Esophagus squamous epithelium (tissue), 5 donors: ENCODE results near the gene TRPC6. TPM values are rescaled to one million over a fixed set of nuclear protein-coding genes. Genes with fewer than 3 reads are reported as not detected.

Experiments used
- DNase-seq: peaks from one replicate; lab custom pipeline; 2025; lab: John Stamatoyannopoulos, UW
- H3K27ac ChIP-seq, 4 donors: fragments of 200-600 bp; sonication (generic); one replicate each; pipeline ENCODE4 v1.5.1; 2016 to 2019; ENCODE audit warnings: mild to moderate bottlenecking in 1 of 4
- H3K27me3 ChIP-seq, 4 donors: fragments of 200-600 bp; sonication (generic); 1 replicate in 3 of 4; 2 replicates in 1 of 4; pipeline versions ENCODE4 v1.5.1 to v1.6.0; 2017 to 2021; ENCODE audit warnings: antibody characterized with exemption in 1 of 4
- H3K36me3 ChIP-seq, 3 donors: fragments of 200-600 bp; sonication (generic); one replicate each; pipeline ENCODE4 v1.5.1; 2016 to 2019
- H3K4me1 ChIP-seq, 3 donors: fragments of 200-600 bp; sonication (generic); one replicate each; pipeline ENCODE4 v1.5.1; 2017 to 2019
- H3K4me3 ChIP-seq, 4 donors: fragments of 200-600 bp; sonication (generic); 1 replicate in 3 of 4; 2 replicates in 1 of 4; pipeline ENCODE4 v1.5.1; 2016 to 2019; ENCODE audit warnings: mild to moderate bottlenecking in 2 of 4, moderate library complexity in 1 of 4
- H3K9me3 ChIP-seq, 3 donors: fragments of 200-600 bp; sonication (generic); one replicate each; pipeline ENCODE4 v1.5.1; 2016 to 2019
- POLR2A ChIP-seq, 4 donors: fragments of 450-650 bp; IDR thresholded peaks; one replicate each; pipeline ENCODE4 v1.6.1; 2017; ENCODE audit warnings: antibody characterized with exemption in 4 of 4, mild to moderate bottlenecking in 4 of 4, moderate library complexity in 3 of 4
- WGBS, 2 donors: methylation state at CpG; one replicate each; pipeline ENCODE4 v1.1.5; 2018; 5-methylcytosine and 5-hydroxymethylcytosine counted together
- intact Hi-C: fragments of 100-400 bp; cut with DNase I; formaldehyde crosslinking; loops from one replicate; pipeline ENCODE4 v1.15.0; 2022
- total RNA-seq, 4 donors: library from RNA; depleted of rRNA; stranded (reverse); fragments of >200 nt; gene quantifications; one replicate each; pipeline ENCODE4 v1.1.0, GENCODE V29; 2016
- TF ChIP-seq, protein P1 (sequence below), 6 experiments: fragments of 450-650 bp in 4 of 6; fragments of 200-600 bp in 2 of 6; sonication (generic) in 2 of 6; IDR thresholded peaks; one replicate each; pipeline ENCODE4 v1.5.1; 2016 to 2019; ENCODE audit warnings: antibody characterized with exemption in 6 of 6, mild to moderate bottlenecking in 4 of 6, moderate library complexity in 4 of 6
- donor health status: DM: yes; HTN: yes; CAD: no.

Gene TRPC6
- total RNA-seq, 4 donors from 2014 or later: 1.2 to 15.4 (median 1.6) TPM

GRCh38 chr11:101487775-101488174 lies 96.0 kb downstream of the TRPC6 start:
- Histone ChIP-seq H3K4me1 (no peaks in the 10 kb centered on the region), H3K27ac (peak overlapping the region in 2 of 4 donors; percentile 33 to 55)

DNA sequence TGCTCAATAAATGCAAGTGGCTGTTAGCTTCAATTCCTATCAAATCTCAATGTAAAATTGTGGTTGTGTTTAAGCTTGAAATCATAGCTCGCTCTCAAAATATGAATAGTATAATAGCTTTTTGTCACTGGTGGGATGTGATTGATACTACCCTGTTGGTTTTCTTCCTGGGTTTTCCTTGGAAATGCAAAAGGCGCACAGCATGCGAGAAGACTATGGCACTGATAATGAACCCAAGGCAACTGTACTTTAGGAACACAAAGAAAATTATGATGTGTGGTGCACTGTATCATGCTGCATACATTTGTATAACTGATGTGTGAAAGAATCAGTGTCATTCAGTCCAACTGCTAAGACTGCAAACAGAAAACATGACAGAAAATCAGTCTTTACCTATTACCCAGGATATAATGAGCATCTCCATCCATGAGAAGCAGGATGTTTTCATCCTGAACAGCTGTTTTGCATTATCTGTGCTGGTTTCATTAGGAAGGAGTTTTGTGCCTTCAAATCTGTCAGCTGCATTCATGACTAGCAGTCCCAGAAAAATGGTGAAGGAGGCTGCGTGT lies 101.2 kb downstream of the TRPC6 start:
- peaks cover 0 to 15% (median 3%) of the 10 kb centered on the region in 3 donors for H3K4me1 ChIP-seq
- DNase-seq: no peak
- WGBS, 2 donors: 85 to 88% methylated on average over 4 of the region's 4 CpGs
- no peaks in the 10 kb centered on the region for H3K36me3 ChIP-seq
- intact Hi-C loops: no loop called here
- H3K27me3 ChIP-seq: no peaks in the 10 kb centered on the region
- no peak overlapping the region for H3K27ac ChIP-seq
- TF ChIP-seq, protein P1, sequence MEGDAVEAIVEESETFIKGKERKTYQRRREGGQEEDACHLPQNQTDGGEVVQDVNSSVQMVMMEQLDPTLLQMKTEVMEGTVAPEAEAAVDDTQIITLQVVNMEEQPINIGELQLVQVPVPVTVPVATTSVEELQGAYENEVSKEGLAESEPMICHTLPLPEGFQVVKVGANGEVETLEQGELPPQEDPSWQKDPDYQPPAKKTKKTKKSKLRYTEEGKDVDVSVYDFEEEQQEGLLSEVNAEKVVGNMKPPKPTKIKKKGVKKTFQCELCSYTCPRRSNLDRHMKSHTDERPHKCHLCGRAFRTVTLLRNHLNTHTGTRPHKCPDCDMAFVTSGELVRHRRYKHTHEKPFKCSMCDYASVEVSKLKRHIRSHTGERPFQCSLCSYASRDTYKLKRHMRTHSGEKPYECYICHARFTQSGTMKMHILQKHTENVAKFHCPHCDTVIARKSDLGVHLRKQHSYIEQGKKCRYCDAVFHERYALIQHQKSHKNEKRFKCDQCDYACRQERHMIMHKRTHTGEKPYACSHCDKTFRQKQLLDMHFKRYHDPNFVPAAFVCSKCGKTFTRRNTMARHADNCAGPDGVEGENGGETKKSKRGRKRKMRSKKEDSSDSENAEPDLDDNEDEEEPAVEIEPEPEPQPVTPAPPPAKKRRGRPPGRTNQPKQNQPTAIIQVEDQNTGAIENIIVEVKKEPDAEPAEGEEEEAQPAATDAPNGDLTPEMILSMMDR (IDR thresholded peaks at IDR 0.05): no peak
- no peak for TF ChIP-seq POLR2A (IDR thresholded peaks at IDR 0.05)
- H3K4me3 ChIP-seq: no peak overlapping the region
- H3K9me3 ChIP-seq: no peaks in the 10 kb centered on the region

More at GRCh38 chr11:101487775-101488174, 96.0 kb downstream of the TRPC6 start:
- DNase-seq: no peak
- H3K4me3 ChIP-seq: no peak overlapping the region
- 51 to 54% methylated on average over 2 of the region's 2 CpGs for WGBS, 2 donors
- intact Hi-C loops: no loop called here
- no peaks in the 10 kb centered on the region for H3K9me3 ChIP-seq
- H3K27me3 ChIP-seq: no peaks in the 10 kb centered on the region
- no peaks in the 10 kb centered on the region for H3K36me3 ChIP-seq
- TF ChIP-seq, protein P1 (IDR thresholded peaks at IDR 0.05): no peak
- no peak for TF ChIP-seq POLR2A (IDR thresholded peaks at IDR 0.05)

DNA sequence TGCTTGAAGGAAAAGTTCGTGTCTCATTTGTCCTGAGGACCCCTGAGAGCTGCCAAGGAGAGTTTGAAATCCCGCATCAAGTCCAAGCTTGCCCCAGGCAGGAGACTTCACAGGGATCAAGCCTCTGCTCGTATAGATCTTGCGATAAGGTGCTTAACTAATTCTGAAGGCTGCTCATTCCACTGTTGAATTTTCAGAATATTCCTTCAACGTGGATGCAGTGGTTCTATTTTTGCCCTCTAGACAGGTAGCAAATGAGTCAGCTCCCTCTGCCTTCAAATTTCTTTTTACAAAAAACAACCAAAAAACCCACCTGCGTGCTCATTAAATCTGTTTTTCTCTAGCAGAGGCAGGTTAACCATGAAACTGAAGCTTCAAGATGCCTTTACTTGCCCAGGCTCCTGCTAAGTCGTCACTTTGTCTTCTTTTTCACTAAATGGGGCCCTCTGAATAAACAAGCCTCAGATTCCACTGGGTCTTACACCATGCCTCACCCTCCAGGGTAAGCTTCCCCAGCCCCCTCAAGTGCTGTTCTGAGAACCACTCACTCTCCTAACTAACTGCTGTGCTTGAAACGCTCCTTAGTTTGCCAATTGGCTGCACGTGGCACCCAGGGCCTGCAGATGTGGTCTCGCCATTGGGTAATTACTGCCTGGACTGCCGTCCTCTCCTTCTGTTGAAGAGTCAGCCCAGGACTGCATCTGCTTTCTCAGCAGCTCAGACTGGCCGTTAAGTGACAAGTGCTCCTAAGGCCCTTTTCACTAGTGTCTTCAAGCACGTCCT lies 105.0 kb downstream of the TRPC6 start:
- peaks cover 0 to 15% (median 3%) of the 10 kb centered on the region in 3 donors for H3K4me1 ChIP-seq
- 41 to 42% methylated on average over 13 of the region's 13 CpGs for WGBS, 2 donors
- no peak for DNase-seq

DNA sequence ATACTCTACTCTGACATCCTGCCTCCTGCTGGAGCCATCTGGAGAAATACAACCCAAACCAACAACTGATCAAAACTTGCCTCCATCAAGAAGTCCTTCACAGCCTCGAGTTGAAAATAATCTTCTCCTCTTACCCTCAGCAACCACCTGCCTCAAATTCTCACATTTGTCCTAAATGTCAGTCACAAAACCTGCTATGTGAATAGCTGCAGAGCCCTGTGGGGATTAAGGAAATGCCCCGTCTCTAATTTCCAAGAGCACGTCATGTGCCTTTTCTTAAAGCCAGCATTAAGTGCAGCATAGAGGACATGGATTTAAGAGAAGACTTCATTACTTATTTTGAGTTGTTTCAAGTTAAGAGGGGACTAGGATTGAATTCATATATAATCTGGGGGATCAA lies 105.9 kb downstream of the TRPC6 start:
- TF ChIP-seq POLR2A (IDR thresholded peaks at IDR 0.05): no peak
- TF ChIP-seq, protein P1 (IDR thresholded peaks at IDR 0.05): no peak

More for the DNA sequence above, 105.0 kb downstream of the TRPC6 start:
- peak overlapping the region in 1 of 4 donors; percentile 33 for H3K27ac ChIP-seq
- no peaks in the 10 kb centered on the region for H3K27me3 ChIP-seq
- no peak overlapping the region for H3K4me3 ChIP-seq
- no peaks in the 10 kb centered on the region for H3K36me3 ChIP-seq
- H3K9me3 ChIP-seq: no peaks in the 10 kb centered on the region
- intact Hi-C loops: no loop called here
- TF ChIP-seq POLR2A (IDR thresholded peaks at IDR 0.05): no peak
- TF ChIP-seq, protein P1 (IDR thresholded peaks at IDR 0.05): no peak

GRCh38 chr11:101476191-101476590 lies 107.6 kb downstream of the TRPC6 start:
- H3K4me3 ChIP-seq: no peak overlapping the region
- no peaks in the 10 kb centered on the region for H3K36me3 ChIP-seq
- no peak for DNase-seq
- H3K9me3 ChIP-seq: no peaks in the 10 kb centered on the region
- H3K4me1 ChIP-seq: peaks cover 0 to 16% (median 3%) of the 10 kb centered on the region in 3 donors
- no peaks in the 10 kb centered on the region for H3K27me3 ChIP-seq
- intact Hi-C loops: no loop called here
- H3K27ac ChIP-seq: no peak overlapping the region
- TF ChIP-seq, protein P1 (IDR thresholded peaks at IDR 0.05): no peak
- TF ChIP-seq POLR2A (IDR thresholded peaks at IDR 0.05): no peak
- 82 to 87% methylated on average over 6 of the region's 6 CpGs for WGBS, 2 donors

More for the DNA sequence above, 105.9 kb downstream of the TRPC6 start:
- peak overlapping the region in 1 of 4 donors; percentile 33 for H3K27ac ChIP-seq
- H3K36me3 ChIP-seq: no peaks in the 10 kb centered on the region
- H3K4me1 ChIP-seq: peaks cover 0 to 15% (median 3%) of the 10 kb centered on the region in 3 donors
- H3K9me3 ChIP-seq: no peaks in the 10 kb centered on the region
- no peak for DNase-seq
- no peaks in the 10 kb centered on the region for H3K27me3 ChIP-seq
- whole genome bisulfite sequencing, 2 donors: 58 to 70% methylated on average over 3 of the region's 3 CpGs
- no peak overlapping the region for H3K4me3 ChIP-seq
- intact Hi-C loops: no loop called here
